Nephron (organoid): ENCODE results near the gene TULP4.

Experiments used
- H3K27ac Mint-ChIP-seq, 3 experiments: 2 replicates each; pipeline ENCODE4 v1.8.0; 2020; ENCODE audit warnings: mixed read lengths in 3 of 3, mild to moderate bottlenecking in 2 of 3, moderate library complexity in 1 of 3
- H3K27me3 Mint-ChIP-seq: 2 replicates; pipeline ENCODE4 v1.8.0; 2021; ENCODE audit warnings: low read depth, mild to moderate bottlenecking, moderate library complexity, mixed read lengths
- H3K36me3 Mint-ChIP-seq: 2 replicates; pipeline ENCODE4 v1.8.0; 2020; ENCODE audit warnings: low read depth, mixed read lengths
- H3K4me1 Mint-ChIP-seq: 2 replicates; pipeline ENCODE4 v1.8.0; 2020; ENCODE audit warnings: mixed read lengths
- H3K4me3 Mint-ChIP-seq, 3 experiments: 2 replicates each; pipeline ENCODE4 v1.8.0; 2020; ENCODE audit warnings: mild to moderate bottlenecking in 3 of 3, mixed read lengths in 3 of 3, moderate library complexity in 2 of 3
- H3K9me3 Mint-ChIP-seq: 2 replicates; pipeline ENCODE4 v1.8.0; 2020; ENCODE audit warnings: mixed read lengths
- TF ChIP-seq, protein P1 (sequence below), 3 experiments: fragments of 200-600 bp; sonication (generic); IDR thresholded peaks; one replicate each; pipeline ENCODE4 v1.5.0; 2021; ENCODE audit warnings: antibody characterized with exemption in 3 of 3; ENCODE audit not compliant: unreplicated experiment in 3 of 3

The TULP4 gene

DNA sequence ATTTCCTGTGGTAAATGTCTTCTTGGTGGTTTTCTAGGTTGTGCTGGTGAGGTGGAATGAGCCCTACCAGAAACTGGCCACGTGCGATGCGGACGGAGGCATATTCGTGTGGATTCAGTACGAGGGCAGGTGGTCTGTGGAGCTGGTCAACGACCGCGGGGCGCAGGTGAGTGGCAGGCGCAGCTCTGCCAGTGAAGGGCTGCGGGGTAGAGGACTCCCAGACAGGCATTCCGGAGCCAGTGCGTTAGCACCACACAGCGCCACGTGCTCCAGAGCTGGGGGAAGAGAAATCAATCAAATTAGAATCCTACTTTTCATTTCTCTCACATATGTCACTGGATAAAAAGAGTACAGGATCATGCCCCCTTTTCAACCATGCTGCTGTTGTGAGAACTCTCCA, 100.8 kb downstream of the TULP4 start:
- TF ChIP-seq, protein P1, sequence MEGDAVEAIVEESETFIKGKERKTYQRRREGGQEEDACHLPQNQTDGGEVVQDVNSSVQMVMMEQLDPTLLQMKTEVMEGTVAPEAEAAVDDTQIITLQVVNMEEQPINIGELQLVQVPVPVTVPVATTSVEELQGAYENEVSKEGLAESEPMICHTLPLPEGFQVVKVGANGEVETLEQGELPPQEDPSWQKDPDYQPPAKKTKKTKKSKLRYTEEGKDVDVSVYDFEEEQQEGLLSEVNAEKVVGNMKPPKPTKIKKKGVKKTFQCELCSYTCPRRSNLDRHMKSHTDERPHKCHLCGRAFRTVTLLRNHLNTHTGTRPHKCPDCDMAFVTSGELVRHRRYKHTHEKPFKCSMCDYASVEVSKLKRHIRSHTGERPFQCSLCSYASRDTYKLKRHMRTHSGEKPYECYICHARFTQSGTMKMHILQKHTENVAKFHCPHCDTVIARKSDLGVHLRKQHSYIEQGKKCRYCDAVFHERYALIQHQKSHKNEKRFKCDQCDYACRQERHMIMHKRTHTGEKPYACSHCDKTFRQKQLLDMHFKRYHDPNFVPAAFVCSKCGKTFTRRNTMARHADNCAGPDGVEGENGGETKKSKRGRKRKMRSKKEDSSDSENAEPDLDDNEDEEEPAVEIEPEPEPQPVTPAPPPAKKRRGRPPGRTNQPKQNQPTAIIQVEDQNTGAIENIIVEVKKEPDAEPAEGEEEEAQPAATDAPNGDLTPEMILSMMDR (IDR thresholded peaks at IDR 0.05; ENCODE audit: unreplicated experiment in 3 of 3) = no peak
- no peaks in the 10 kb centered on the region for H3K27me3 Mint-ChIP-seq

DNA sequence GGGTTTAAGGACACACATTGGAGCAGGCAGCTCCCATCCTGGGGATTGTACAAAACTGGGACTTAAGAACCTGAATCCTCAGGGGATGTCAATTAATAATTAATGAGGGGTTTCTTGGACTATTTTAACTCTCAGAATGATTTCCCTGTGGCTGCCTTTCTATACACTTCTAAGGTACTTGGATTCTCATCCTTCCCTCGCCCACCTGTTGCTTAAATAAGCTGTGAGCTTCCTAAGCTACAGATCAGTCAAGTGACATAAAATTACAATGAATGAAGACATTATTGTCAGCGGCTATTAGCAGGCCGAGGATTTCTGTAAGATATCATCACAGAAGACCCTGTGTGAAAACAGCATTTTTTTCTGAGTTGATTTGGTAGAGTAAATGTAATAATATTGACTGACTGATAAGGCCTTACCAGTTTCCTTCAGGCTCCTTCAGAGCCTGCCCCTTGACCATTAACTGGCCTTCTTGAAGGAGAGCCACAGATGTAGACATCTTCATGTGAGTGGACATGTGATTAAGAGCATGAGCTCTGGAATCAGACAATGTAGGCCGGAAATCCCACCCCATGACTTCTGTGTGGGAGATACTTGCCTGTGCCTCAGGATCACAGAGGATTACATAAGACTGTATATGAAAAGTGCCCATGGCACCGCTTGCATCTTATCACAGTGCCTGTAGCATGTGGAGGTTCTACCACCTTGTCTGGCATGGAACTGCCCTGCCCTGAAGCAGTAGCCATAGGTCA, 101.7 kb downstream of the TULP4 start:
- no peak overlapping the region for H3K4me3 Mint-ChIP-seq
- H3K27ac Mint-ChIP-seq = no peak overlapping the region
- peaks cover 6% of the 10 kb centered on the region for H3K9me3 Mint-ChIP-seq
- TF ChIP-seq, protein P1 (IDR thresholded peaks at IDR 0.05; ENCODE audit: unreplicated experiment in 3 of 3) = no peak
- H3K36me3 Mint-ChIP-seq = peaks cover 51% of the 10 kb centered on the region
- H3K4me1 Mint-ChIP-seq = peaks cover 10% of the 10 kb centered on the region
- no peaks in the 10 kb centered on the region for H3K27me3 Mint-ChIP-seq

More for the DNA sequence above, 100.8 kb downstream of the TULP4 start:
- H3K36me3 Mint-ChIP-seq = peaks cover 47% of the 10 kb centered on the region
- H3K9me3 Mint-ChIP-seq = peaks cover 6% of the 10 kb centered on the region
- H3K4me1 Mint-ChIP-seq = peaks cover 20% of the 10 kb centered on the region
- H3K27ac Mint-ChIP-seq = peak overlapping the region in 1 of 3 experiments; percentile 11
- H3K4me3 Mint-ChIP-seq = no peak overlapping the region

DNA sequence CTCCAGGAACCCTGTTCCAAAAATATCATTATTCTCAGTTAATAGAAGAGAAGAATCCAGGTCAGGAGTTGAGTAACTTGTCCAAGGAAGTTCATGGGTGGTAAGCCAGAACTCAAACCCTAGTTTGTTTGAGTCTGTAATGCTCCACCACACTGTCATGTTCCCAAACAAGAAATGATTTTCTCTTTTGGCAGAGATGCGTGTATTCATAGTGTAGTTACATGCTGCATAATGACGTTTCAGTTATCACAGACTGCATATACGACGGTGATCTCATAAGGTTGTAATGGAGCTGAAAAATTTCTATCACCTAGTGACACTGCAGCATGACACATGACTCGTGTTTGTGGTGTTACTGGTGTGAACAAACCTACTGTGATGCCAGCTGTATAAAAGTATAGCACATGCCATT, 102.6 kb downstream of the TULP4 start:
- peaks cover 12% of the 10 kb centered on the region for H3K9me3 Mint-ChIP-seq
- H3K27ac Mint-ChIP-seq = no peak overlapping the region
- no peak overlapping the region for H3K4me3 Mint-ChIP-seq
- H3K4me1 Mint-ChIP-seq = peaks cover 4% of the 10 kb centered on the region
- TF ChIP-seq, protein P1 (IDR thresholded peaks at IDR 0.05; ENCODE audit: unreplicated experiment in 3 of 3) = no peak
- H3K27me3 Mint-ChIP-seq = no peaks in the 10 kb centered on the region
- H3K36me3 Mint-ChIP-seq = peaks cover 57% of the 10 kb centered on the region

DNA sequence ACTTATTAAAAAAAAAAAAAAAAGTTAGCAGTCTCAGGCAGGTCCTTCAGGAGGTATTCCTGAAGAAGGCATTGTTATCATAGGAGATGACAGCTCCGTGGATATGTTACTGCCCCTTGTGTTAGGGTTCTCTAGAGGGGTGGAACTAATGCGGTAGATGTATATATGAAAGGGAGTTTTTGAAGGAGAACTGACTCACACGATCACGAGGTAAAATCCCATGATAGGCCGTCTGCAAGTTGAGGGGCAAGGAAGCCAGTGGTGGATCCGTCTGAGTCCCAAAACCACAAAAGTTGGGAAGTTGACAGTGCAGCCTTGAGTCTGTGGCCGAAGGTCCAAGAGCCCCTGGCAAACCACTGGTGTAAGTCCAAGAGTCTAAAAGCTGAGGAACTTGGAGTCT, 103.4 kb downstream of the TULP4 start:
- no peak overlapping the region for H3K4me3 Mint-ChIP-seq
- H3K4me1 Mint-ChIP-seq = peaks cover 4% of the 10 kb centered on the region
- H3K27me3 Mint-ChIP-seq = no peaks in the 10 kb centered on the region
- TF ChIP-seq, protein P1 (IDR thresholded peaks at IDR 0.05; ENCODE audit: unreplicated experiment in 3 of 3) = no peak
- H3K27ac Mint-ChIP-seq = no peak overlapping the region
- peaks cover 63% of the 10 kb centered on the region for H3K36me3 Mint-ChIP-seq
- peaks cover 12% of the 10 kb centered on the region for H3K9me3 Mint-ChIP-seq

DNA sequence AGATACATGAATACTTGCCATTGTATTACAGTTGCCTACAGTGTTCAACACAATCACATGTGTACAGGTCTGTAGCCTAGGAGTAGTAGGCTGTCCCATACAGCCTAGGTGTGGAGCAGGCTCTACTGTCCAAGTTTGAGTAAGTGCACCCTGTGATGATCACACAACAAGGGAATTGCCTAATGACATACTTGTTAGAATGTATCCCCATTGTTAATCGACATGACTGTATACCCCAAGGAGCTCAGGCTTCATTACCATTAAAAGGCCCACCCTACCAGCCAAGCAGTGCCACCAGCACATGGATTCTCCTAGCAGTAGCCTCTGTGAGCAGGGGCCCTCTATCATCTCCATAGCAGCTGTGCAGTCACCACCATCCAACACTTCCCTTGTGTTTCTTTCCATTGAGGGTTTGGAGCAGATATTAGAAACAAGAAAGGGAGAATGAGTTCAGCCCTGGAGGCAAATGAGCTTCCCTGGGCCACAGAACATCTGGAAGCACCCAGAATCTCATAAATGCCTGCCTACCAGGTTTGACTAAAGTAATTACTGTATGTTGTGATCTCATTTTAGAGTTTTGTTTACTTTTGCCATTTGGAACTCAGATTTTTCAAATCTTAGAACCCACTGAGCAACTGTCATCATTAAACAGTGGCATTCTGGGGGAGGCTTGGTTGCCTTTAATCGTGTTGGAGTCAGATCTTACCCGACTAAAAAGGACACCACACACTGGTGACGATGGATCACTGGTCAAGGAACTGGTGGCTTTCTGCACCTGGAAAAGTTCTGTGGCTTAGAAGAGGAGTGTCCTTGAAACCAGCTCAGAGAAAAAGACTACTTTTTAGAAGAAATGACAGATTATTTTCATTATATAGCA, 104.9 kb downstream of the TULP4 start:
- no peaks in the 10 kb centered on the region for H3K27me3 Mint-ChIP-seq
- peaks cover 4% of the 10 kb centered on the region for H3K4me1 Mint-ChIP-seq
- H3K4me3 Mint-ChIP-seq = no peak overlapping the region
- H3K27ac Mint-ChIP-seq = peak overlapping the region; percentile 15 to 61 (median 47)
- TF ChIP-seq, protein P1 (IDR thresholded peaks at IDR 0.05; ENCODE audit: unreplicated experiment in 3 of 3) = no peak
- H3K36me3 Mint-ChIP-seq = peaks cover 75% of the 10 kb centered on the region
- H3K9me3 Mint-ChIP-seq = peaks cover 19% of the 10 kb centered on the region
